GM18505 (cell line): Measurements from ENCODE around the gene LMF1.
"Not testable (repeated sequence)": the region's sequence is repeated elsewhere in the genome, so short reads cannot be mapped to it uniquely, and the experiment has no call there.

ENCODE experiments used
- ATAC-seq: cut with Tn5 transposase; IDR thresholded peaks from one replicate; pipeline ENCODE4 v1.9.1; 2021; ENCODE audit not compliant: unreplicated experiment
- POLR2A ChIP-seq: IDR thresholded peaks from 4 replicates; pipeline ENCODE4 v1.6.1; 2011; ENCODE audit warnings: borderline replicate concordance; ENCODE audit not compliant: insufficient read depth, insufficient read length; ENCODE audit errors: extremely low read depth

The LMF1 gene

DNA sequence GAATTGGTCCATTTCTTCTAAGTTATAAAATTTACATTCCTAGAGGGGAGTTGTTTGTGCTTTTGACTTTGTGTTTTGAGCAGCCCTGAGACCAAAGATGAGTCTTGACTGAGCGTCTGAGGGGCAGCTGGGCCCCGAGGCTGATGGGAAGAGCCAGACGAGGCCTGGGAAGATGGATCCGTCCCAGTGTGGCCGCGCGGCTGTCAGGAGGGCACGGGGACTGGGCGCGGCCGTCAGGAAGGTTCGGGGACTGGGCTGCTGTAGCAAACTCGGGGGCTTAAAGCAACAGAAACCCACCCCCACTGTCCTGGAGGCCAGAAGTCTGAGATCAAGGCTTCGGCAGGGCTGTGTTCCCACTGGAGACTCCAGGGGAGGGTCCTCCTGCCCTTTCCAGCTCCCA, 132.0 kb downstream of the LMF1 start:
- no peak for ATAC-seq
- TF ChIP-seq POLR2A = no peak

DNA sequence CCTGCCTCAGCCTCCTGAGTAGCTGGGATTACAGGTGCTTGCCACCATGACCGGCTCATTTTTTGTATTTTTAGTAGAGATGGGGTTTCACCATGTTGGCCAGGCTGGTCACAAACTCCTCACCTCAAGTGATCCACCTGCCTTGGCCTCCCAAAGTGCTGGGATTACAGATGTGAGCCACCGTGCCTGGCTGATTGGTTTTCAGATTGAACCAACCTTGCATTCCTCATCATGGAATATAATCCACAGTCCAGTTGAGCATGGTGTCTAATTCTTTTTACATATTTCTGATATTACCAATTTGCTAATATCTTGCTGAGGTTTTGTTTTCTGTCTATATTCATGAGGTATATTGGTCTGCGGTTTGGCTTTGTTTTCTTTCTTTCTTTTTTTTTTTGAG, 134.0 kb downstream of the LMF1 start:
- ATAC-seq = not testable (repeated sequence)

DNA sequence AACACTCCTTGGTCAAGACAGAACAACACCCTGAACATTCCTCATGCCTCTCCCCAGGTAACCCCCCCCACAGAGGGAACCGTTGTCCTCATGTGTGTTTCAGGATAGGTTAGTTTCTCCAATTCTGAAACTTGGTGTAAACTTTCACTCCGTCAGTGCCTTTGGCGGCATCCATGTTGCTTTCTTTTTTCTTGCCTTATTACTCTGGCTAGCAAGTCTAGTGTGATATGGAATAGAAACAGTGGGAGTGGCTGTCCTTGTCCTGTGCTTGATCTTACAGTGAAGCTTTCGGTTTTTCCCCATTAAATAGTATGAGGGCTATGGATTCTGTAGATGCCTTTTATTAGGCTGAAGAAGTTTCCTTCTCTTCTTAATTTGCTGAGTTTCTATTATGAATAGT, 134.6 kb downstream of the LMF1 start:
- no peak for ATAC-seq
- TF ChIP-seq POLR2A = no peak

- ATAC-seq = no peak
- no peak for TF ChIP-seq POLR2A
Measured at GRCh38 chr16:835373-835772, 135.4 kb downstream of the LMF1 start.

DNA sequence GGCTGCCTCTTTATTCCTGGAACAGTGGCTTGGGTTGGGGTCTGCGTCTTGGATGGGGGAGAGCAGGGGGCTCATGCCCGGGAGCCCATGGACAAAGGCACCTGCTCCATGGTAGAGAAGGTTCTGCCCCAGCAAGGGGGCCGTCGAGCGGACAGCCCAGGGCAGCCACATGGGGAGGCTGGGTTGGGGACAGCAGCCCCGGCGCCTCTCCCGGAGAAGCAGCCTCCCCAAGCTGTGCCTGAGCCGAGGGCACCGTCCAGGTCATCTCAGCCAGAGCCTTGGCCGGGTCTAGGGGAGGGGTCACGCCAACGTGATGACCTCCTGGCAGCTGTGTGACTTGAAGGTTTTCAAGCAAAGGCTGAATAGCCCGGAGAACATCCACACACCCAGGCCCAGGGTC, 137.4 kb downstream of the LMF1 start:
- no peak for ATAC-seq
- no peak for TF ChIP-seq POLR2A

DNA sequence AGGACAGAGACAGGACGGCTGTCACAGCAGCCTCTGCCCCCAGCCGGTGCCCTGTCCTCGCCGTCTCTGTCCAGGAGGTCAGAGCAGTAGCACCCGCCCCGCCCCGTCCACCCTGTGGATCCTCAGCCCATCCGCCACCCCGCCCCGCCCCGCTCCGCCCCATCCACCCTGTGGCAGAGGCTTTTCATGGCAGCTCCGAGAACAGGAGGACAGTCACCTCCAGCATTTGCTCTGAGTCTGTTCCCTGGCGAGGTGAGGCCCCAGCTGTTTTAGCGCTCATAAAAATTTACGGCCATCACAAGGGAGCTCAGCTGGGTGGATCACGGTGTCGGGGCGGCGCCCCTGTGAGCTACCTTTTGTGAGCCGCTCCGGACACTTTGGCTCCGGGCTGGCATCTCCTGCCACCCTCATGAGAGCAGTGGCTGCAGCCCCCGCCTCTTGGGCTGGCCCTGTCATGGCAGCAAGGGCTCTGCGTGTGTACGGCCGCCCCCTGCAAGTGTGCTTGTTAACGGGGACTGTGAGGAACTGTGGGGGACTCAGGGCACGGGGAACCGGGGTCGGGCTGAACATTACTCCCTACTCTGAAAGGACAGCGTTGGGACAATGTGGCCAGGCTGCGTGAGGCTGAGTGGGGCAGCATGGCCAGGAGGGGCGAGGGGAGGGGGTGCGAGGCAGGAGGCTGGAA, 138.0 kb downstream of the LMF1 start:
- no peak for ATAC-seq
- no peak for TF ChIP-seq POLR2A

GRCh38 chr16:831571-832413, 139.0 kb downstream of the LMF1 start:
- no peak for TF ChIP-seq POLR2A
- ATAC-seq = no peak

- TF ChIP-seq POLR2A = no peak
- ATAC-seq = no peak
Measured at GRCh38 chr16:830871-831570, 139.8 kb downstream of the LMF1 start.

DNA sequence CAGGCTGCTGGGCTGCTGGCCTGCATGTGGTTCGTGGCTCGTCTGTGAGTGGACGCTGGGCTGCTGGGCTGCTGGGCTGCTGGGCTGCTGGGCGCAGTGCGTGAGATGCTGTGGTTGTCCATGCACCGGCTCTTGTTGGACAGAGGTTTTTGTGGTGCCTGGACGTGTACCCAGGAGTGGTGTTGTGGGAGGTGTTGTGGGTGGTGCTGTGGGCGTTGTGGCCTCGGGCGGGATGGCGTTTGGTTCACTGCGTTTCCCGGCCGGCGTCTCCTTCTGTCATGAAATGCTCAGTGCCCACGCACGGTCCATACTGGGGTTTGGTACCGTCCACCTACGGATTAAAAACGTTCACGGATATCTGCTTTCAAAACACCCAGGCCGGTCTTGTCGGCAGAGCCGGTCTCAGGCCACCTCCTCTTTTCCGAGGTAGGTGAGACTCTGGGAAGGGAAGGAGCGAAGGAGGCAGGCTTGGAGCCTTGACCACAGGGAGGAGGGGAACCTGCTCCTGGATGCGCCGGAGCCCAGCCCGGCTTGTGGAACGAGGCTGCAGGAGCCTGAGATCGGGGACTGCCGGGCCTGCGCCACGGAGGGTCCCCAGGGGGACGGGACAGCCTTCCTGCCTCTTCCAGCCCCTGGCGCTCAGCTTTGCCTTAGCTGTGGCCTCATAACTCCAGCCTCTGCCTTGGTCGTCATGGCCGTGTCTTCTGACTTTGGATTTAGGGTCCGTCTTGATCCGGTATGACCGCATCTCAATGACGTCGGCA, 140.5 kb downstream of the LMF1 start:
- ATAC-seq = no peak
- TF ChIP-seq POLR2A = no peak

- no peak for TF ChIP-seq POLR2A
- no peak for ATAC-seq
Measured at GRCh38 chr16:828891-829290, 141.9 kb downstream of the LMF1 start.

GRCh38 chr16:827513-827912, 143.3 kb downstream of the LMF1 start:
- no peak for TF ChIP-seq POLR2A
- ATAC-seq = no peak

- TF ChIP-seq POLR2A = no peak
- ATAC-seq = no peak
Measured at GRCh38 chr16:825341-826061, 145.3 kb downstream of the LMF1 start.
